ENCODE data around the gene CACNB1. TPM values are rescaled to one million over a fixed set of nuclear protein-coding genes. Genes with fewer than 3 reads are reported as not detected.

Gene CACNB1
- total RNA-seq, 2 donors from 2014 or later = 3.4 to 17.8 TPM

GRCh38 chr17:39200070-39200879, 2.8 kb upstream of the CACNB1 start, which contains the start of gene RPL19:
Gene RPL19, plus strand, starts transcription at chr17:39200283. Its CDS starts 62 bp downstream, at chr17:39200345.
- peak within 1 kb of the TSS; percentile 77 to 88 for H3K4me3 ChIP-seq
- 0% methylated on average over 43 of the region's 52 CpGs for WGBS
- intact Hi-C loops (cut with DNase I) = no loop called here
- TF ChIP-seq POLR2AphosphoS5 (IDR thresholded peaks at IDR 0.05) = peak; percentile 70
- TF ChIP-seq POLR2A (IDR thresholded peaks at IDR 0.05) = no peak
- peak; percentile 62 for DNase-seq (ENCODE audit: low spot score)
- H3K36me3 ChIP-seq = peaks cover 11 to 22% of the 10 kb centered on the region in 2 donors
- H3K27me3 ChIP-seq (replicated peaks; ENCODE audit: insufficient read depth) = no peaks in the 10 kb centered on the region
- H3K9me3 ChIP-seq = no peaks in the 10 kb centered on the region
- H3K4me1 ChIP-seq (replicated peaks) = peaks cover 6% of the 10 kb centered on the region
- peak within 1 kb of the TSS; percentile 95 to 96 for H3K27ac ChIP-seq

DNA sequence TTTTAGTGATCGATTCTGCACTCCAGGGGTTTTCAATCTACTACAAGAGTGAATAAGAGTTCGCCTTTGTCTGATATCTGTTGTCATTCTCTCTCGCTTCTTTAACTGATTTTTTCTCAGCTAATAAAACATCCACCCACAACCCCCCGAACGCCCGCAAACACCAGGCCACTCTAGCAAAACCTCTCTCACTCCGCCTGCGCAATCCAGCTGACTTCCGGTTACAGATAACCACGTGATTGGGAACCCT, 2.3 kb upstream of the CACNB1 start:
- intact Hi-C loops (cut with DNase I) = no loop called here
- Histone ChIP-seq H3K27ac (peak overlapping the region; percentile 95 to 96), H3K4me1 (replicated peaks) (peaks cover 6% of the 10 kb centered on the region)

DNA sequence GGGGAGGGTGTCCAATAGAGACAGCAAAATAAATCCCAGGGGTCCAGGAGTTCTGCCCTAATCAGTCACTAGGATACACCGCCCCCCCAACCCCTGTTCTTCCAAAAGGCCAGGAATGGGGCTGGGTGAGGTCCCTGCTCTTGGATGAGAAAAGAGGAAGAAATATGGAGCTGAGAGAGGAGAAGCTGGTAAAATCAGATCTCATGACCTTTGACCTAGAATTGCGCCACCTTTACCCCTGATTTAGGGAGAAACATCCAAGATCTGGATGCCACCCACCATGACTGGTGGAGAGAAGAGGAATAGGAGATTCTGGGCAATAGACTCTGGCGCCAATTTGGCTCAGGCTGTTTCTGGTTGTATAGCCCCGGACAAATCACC, 707 bp upstream of the CACNB1 start:
- Histone ChIP-seq H3K4me3 (no peak overlapping the region), H3K27me3 (replicated peaks; ENCODE audit: insufficient read depth) (no peaks in the 10 kb centered on the region), H3K27ac (peak overlapping the region; percentile 61 to 75), H3K4me1 (replicated peaks) (peaks cover 6% of the 10 kb centered on the region), H3K36me3 (peaks cover 0 to 8% of the 10 kb centered on the region in 2 donors), H3K9me3 (no peaks in the 10 kb centered on the region)
- DNase-seq (ENCODE audit: low spot score) = no peak
- intact Hi-C loops (cut with DNase I) = no loop called here
- WGBS = 68% methylated on average over 4 of the region's 4 CpGs
- TF ChIP-seq POLR2A (IDR thresholded peaks at IDR 0.05) = no peak
- TF ChIP-seq, protein P1, sequence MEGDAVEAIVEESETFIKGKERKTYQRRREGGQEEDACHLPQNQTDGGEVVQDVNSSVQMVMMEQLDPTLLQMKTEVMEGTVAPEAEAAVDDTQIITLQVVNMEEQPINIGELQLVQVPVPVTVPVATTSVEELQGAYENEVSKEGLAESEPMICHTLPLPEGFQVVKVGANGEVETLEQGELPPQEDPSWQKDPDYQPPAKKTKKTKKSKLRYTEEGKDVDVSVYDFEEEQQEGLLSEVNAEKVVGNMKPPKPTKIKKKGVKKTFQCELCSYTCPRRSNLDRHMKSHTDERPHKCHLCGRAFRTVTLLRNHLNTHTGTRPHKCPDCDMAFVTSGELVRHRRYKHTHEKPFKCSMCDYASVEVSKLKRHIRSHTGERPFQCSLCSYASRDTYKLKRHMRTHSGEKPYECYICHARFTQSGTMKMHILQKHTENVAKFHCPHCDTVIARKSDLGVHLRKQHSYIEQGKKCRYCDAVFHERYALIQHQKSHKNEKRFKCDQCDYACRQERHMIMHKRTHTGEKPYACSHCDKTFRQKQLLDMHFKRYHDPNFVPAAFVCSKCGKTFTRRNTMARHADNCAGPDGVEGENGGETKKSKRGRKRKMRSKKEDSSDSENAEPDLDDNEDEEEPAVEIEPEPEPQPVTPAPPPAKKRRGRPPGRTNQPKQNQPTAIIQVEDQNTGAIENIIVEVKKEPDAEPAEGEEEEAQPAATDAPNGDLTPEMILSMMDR (IDR thresholded peaks at IDR 0.05) = no peak
- no peak for TF ChIP-seq POLR2AphosphoS5 (IDR thresholded peaks at IDR 0.05)

More for the DNA sequence above, 2.3 kb upstream of the CACNB1 start:
- Histone ChIP-seq H3K27me3 (replicated peaks; ENCODE audit: insufficient read depth) (no peaks in the 10 kb centered on the region), H3K4me3 (peak overlapping the region; percentile 77 to 88), H3K36me3 (peaks cover 11 to 20% of the 10 kb centered on the region in 2 donors), H3K9me3 (no peaks in the 10 kb centered on the region)
- peak; percentile 99 for TF ChIP-seq POLR2AphosphoS5 (IDR thresholded peaks at IDR 0.05)
- TF ChIP-seq, protein P1 (IDR thresholded peaks at IDR 0.05) = no peak
- TF ChIP-seq POLR2A (IDR thresholded peaks at IDR 0.05) = no peak
- under 1% methylated on average over 10 of the region's 10 CpGs for WGBS
- DNase-seq (ENCODE audit: low spot score) = peak; percentile 91

GRCh38 chr17:39196808-39197291, 619 bp downstream of the CACNB1 start:
- 1% methylated on average over 30 of the region's 30 CpGs for WGBS

DNA sequence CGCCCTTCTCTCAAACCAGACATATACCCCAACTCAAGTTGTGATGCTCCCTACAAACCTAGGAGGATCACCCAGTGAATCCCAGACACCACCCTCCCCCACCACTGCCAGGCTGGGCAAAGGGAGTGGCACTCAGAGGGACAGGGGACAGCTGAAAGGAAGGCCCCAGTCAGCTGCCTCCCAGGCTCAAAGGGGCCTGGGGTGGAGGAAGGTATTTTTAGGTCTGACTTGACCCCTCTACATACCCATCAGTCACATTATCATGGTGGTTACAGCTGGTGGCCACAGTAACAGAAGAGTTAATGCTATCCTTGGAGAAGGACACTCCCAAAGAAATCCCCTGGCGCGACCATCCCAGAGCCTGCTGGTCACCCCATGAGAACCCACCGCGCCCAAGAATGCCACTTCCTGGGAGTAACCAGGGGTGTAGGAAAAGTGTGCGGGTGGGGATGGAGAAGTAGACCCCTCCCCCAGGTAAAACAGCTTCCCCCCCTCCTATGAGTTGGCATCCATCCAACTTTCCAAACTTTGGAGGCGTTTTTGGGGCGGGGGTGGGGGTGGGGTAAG, 1.1 kb downstream of the CACNB1 start:
- DNase-seq (ENCODE audit: low spot score) = no peak
- Histone ChIP-seq H3K4me1 (replicated peaks) (no peaks in the 10 kb centered on the region), H3K27ac (peak overlapping the region in 1 of 2 donors; percentile 61), H3K27me3 (replicated peaks; ENCODE audit: insufficient read depth) (no peaks in the 10 kb centered on the region), H3K36me3 (no peaks in the 10 kb centered on the region), H3K4me3 (peak overlapping the region; percentile 60 to 67), H3K9me3 (no peaks in the 10 kb centered on the region)
- no peak for TF ChIP-seq POLR2A (IDR thresholded peaks at IDR 0.05)
- no peak for TF ChIP-seq POLR2AphosphoS5 (IDR thresholded peaks at IDR 0.05)
- TF ChIP-seq, protein P1 (IDR thresholded peaks at IDR 0.05) = no peak
- intact Hi-C loops (cut with DNase I) = loop anchor here (2.0 kb wide), 1 partner anchor 42 kb away; no protein-coding TSS in a partner anchor
- 19% methylated on average over 8 of the region's 8 CpGs for WGBS

More at GRCh38 chr17:39196808-39197291, 619 bp downstream of the CACNB1 start:
- Histone ChIP-seq H3K36me3 (no peaks in the 10 kb centered on the region), H3K27ac (peak overlapping the region; percentile 61 to 75), H3K4me1 (replicated peaks) (peaks cover 4% of the 10 kb centered on the region), H3K9me3 (no peaks in the 10 kb centered on the region), H3K27me3 (replicated peaks; ENCODE audit: insufficient read depth) (no peaks in the 10 kb centered on the region), H3K4me3 (peak overlapping the region; percentile 60 to 67)
- no peak for DNase-seq (ENCODE audit: low spot score)
- TF ChIP-seq POLR2AphosphoS5 (IDR thresholded peaks at IDR 0.05) (no peak), POLR2A (IDR thresholded peaks at IDR 0.05) (no peak)
- TF ChIP-seq, protein P1 (IDR thresholded peaks at IDR 0.05) = no peak
- intact Hi-C loops (cut with DNase I) = loop anchor here (2.0 kb wide), 1 partner anchor 42 kb away; no protein-coding TSS in a partner anchor
